Spleen (tissue), 11 donors: ENCODE measurements around the gene MZF1. TPM values are rescaled to one million over a fixed set of nuclear protein-coding genes. Genes with fewer than 3 reads are reported as not detected.
A peak's percentile ranks its signal among the peaks of the same experiment; 100 is the strongest.

Experiments
- DNase-seq: peaks from one replicate; pipeline ENCODE4 v3.0.0-alpha.2; 2020
- H3K27ac ChIP-seq, 8 donors: fragments of 200-600 bp; sonication (generic) in 7 of 8; 1 replicate in 4 of 8; 2 replicates in 4 of 8; pipeline versions ENCODE4 v1.5.0 to v1.8.0; 2016 to 2021; ENCODE audit warnings: inconsistent platforms in 4 of 8, mild to moderate bottlenecking in 4 of 8, moderate library complexity in 1 of 8
- H3K27me3 ChIP-seq, 7 donors: fragments of 200-600 bp; sonication (generic) in 6 of 7; replicated peaks in 1 of 7; 1 replicate in 4 of 7; 2 replicates in 3 of 7; pipeline versions ENCODE4 v1.5.0 to v1.8.0; 2016 to 2021; ENCODE audit warnings: inconsistent platforms in 3 of 7, mild to moderate bottlenecking in 1 of 7
- H3K36me3 ChIP-seq, 6 donors: fragments of 200-600 bp; sonication (generic) in 5 of 6; 1 replicate in 4 of 6; 2 replicates in 2 of 6; pipeline versions ENCODE4 v1.5.0 to v1.8.0; 2016 to 2021; ENCODE audit warnings: inconsistent platforms in 2 of 6
- H3K4me1 ChIP-seq, 6 donors: fragments of 200-600 bp; sonication (generic) in 5 of 6; 1 replicate in 3 of 6; 2 replicates in 3 of 6; pipeline versions ENCODE4 v1.5.0 to v1.8.0; 2016 to 2021; ENCODE audit warnings: inconsistent platforms in 3 of 6
- H3K4me3 ChIP-seq, 8 donors: fragments of 200-600 bp; sonication (generic) in 7 of 8; 1 replicate in 4 of 8; 2 replicates in 4 of 8; pipeline versions ENCODE4 v1.5.0 to v1.8.0; 2016 to 2021; ENCODE audit warnings: inconsistent platforms in 4 of 8, mild to moderate bottlenecking in 4 of 8, moderate library complexity in 2 of 8
- H3K9me3 ChIP-seq, 8 donors: fragments of 200-600 bp; sonication (generic) in 7 of 8; 1 replicate in 4 of 8; 2 replicates in 4 of 8; pipeline versions ENCODE4 v1.5.0 to v1.8.0; 2016 to 2021; ENCODE audit warnings: inconsistent platforms in 4 of 8
- POLR2A ChIP-seq, 3 donors: fragments of 450-650 bp; IDR thresholded peaks; one replicate each; pipeline ENCODE4 v1.5.1; 2017; ENCODE audit warnings: antibody characterized with exemption in 3 of 3, mild to moderate bottlenecking in 1 of 3
- POLR2AphosphoS5 ChIP-seq, 3 donors: sonication (generic); formaldehyde crosslinking; IDR thresholded peaks; one replicate each; pipeline ENCODE4 v1.5.1; 2017; ENCODE audit warnings: antibody characterized with exemption in 3 of 3
- WGBS, 5 donors: extraction: QIAGEN DNeasy Blood & Tissue Kit in 3 of 5; methylation state at CpG; one replicate each; pipeline versions ENCODE4 v1.1.5 to v1.1.7; 2013 to 2018; 5-methylcytosine and 5-hydroxymethylcytosine counted together
- intact Hi-C: fragments of 100-400 bp; cut with DNase I; formaldehyde crosslinking; loops from one replicate; pipeline ENCODE4 v1.15.0; 2023; ENCODE audit warnings: low total_unique reads
- polyA plus RNA-seq, 3 donors: library from polyadenylated mRNA; stranded (reverse); fragments of 200-250 nt; gene quantifications; one replicate each; pipeline ENCODE4 v1.2.1, GENCODE V29; 2013
- total RNA-seq, 7 donors: library from RNA; depleted of rRNA in 3 of 7; stranded (reverse); fragments of >200 nt in 3 of 7; fragmentation: NEBNext Ultra II Directional in 4 of 7; extraction: Animal tissue kit (Norgen Biotek cat#: 25700) in 4 of 7; gene quantifications; one replicate each; pipeline versions ENCODE4 v1.1.0 to v1.2.1, GENCODE V29; 2016 to 2021
- TF ChIP-seq, protein P1 (sequence below), 11 experiments: fragments of 200-600 bp in 7 of 11; fragments of 450-650 bp in 4 of 11; sonication (generic) in 4 of 11; IDR thresholded peaks in 8 of 11; conservative IDR thresholded peaks in 3 of 11; 1 replicate in 7 of 11; 2 replicates in 4 of 11; pipeline versions ENCODE4 v1.4.0 to v1.8.0; 2016 to 2021; ENCODE audit warnings: antibody characterized with exemption in 11 of 11, inconsistent platforms in 4 of 11, mild to moderate bottlenecking in 1 of 11
- donor health status: healthy with polysubstance abuse.
- donor health status: DM: no; HTN: no; CAD: no; lungs with moderate emphysema.
- donor health status: DM: no; HTN: no; CAD: no.
- donor health status: Bipolar disorder and iron deficiency.
- donor health status: healthy.
- donor health status: DM: no; HTN: no; CAD: no.
- donor health status: DM: yes; HTN: yes; CAD: no.

MZF1 gene
- total and polyA plus RNA-seq, 10 donors, result 13.2 to 41.6 (median 35.6) TPM

DNA sequence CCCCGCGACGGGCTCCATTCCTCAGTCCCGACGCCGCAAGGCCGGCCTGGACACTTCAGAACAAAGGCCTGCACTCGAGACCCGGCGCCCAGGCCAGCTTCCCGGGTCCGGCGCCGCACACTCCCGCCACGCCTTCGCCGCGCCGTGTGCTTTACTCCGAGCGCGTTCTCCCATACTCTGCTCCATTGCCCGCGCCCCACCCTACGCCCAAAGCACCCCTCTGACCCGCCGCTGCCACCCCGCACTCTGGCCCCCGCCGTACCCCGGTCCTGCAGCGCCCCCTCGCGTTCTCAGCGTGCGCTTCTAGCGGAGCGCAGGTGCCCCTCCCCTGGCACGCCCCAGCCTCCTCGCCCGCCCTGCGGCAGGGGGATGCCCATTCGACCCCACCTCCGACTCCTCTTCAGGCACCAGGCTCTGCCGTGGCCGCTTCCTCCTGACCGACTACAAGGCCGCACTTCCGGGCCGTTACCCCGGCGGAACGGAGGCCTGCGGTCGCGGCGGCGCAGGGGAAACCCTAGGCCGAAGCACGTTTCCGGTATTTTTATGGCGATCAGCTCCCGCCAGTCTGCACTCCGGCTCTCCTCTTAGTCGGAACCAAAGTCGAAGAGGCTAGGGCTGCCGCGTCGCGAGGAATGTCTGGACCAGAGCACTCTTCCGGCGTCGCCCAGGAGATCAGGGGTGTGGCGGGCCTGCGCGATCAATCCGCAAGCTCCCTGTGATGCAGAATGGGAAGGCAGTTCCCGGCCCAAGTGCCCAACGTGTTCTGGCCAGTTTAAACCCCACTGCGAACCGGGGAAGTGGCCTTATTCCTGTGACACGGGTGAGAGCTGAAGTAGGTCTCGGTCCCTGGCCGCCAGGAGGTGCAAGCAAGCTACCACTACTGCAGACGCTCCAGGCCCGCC lies 53.5 kb downstream of the MZF1 start, which contains the start of gene ZBTB45:
Gene ZBTB45 (minus strand): TSS at position 456 of the 902 bp plus-strand sequence. CDS start 2,137 bp downstream, outside the sequence.
- H3K36me3 ChIP-seq, result peaks cover 3 to 29% (median 17%) of the 10 kb centered on the region in 6 donors

DNA sequence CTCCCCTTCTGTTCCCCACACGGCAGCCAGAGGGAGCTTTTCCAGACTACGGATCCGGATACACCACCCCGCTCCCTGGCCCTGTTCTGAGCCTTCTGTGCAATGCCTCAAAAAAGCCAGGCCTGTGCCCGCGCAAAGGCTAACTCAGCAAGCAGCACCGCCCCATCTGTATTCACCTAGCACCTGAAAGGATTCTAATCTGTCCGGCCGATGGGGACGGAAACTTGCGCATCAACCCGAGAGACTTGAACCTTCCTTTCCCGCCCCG lies 54.1 kb downstream of the MZF1 start:
- TF ChIP-seq POLR2A (IDR thresholded peaks at IDR 0.05) (no peak), POLR2AphosphoS5 (IDR thresholded peaks at IDR 0.05) (peak in 1 of 3 donors; percentile 13)
- TF ChIP-seq, protein P1, sequence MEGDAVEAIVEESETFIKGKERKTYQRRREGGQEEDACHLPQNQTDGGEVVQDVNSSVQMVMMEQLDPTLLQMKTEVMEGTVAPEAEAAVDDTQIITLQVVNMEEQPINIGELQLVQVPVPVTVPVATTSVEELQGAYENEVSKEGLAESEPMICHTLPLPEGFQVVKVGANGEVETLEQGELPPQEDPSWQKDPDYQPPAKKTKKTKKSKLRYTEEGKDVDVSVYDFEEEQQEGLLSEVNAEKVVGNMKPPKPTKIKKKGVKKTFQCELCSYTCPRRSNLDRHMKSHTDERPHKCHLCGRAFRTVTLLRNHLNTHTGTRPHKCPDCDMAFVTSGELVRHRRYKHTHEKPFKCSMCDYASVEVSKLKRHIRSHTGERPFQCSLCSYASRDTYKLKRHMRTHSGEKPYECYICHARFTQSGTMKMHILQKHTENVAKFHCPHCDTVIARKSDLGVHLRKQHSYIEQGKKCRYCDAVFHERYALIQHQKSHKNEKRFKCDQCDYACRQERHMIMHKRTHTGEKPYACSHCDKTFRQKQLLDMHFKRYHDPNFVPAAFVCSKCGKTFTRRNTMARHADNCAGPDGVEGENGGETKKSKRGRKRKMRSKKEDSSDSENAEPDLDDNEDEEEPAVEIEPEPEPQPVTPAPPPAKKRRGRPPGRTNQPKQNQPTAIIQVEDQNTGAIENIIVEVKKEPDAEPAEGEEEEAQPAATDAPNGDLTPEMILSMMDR (IDR thresholded peaks at IDR 0.05 in 8 of 11, conservative IDR thresholded peaks at IDR 0.05 in 3 of 11), result peak in 4 of 11 experiments; percentile 47 to 68 (median 58)
- peak overlapping the region; percentile 81 to 98 (median 96) for H3K27ac ChIP-seq
- H3K36me3 ChIP-seq, result peaks cover 3 to 29% (median 17%) of the 10 kb centered on the region in 6 donors
- H3K4me3 ChIP-seq, result peak overlapping the region; percentile 71 to 88 (median 84)
- intact Hi-C loops, result no loop called here
- 0 to 2% (median 1%) methylated on average over 7 to 14 of the region's 14 CpGs for WGBS, 5 donors
- no peaks in the 10 kb centered on the region for H3K9me3 ChIP-seq
- no peaks in the 10 kb centered on the region for H3K27me3 ChIP-seq
- no peak for DNase-seq
- peaks cover 20 to 66% (median 52%) of the 10 kb centered on the region in 6 donors for H3K4me1 ChIP-seq

More for the DNA sequence above, 53.5 kb downstream of the MZF1 start, which contains the start of gene ZBTB45:
- H3K4me1 ChIP-seq, result peaks cover 17 to 60% (median 46%) of the 10 kb centered on the region in 6 donors
- no peaks in the 10 kb centered on the region for H3K9me3 ChIP-seq
- TF ChIP-seq POLR2A (IDR thresholded peaks at IDR 0.05) (peak in 1 of 3 donors; percentile 60), POLR2AphosphoS5 (IDR thresholded peaks at IDR 0.05) (peak; percentile 91 to 97 (median 92))
- TF ChIP-seq, protein P1 (IDR thresholded peaks at IDR 0.05 in 8 of 11, conservative IDR thresholded peaks at IDR 0.05 in 3 of 11), result peak; percentile 67 to 96 (median 76)
- no peaks in the 10 kb centered on the region for H3K27me3 ChIP-seq
- intact Hi-C loops, result no loop called here
- DNase-seq, result peak; percentile 97
- WGBS, 5 donors, result 0 to 1% (median 1%) methylated on average over 68 to 87 of the region's 87 CpGs
- peak within 1 kb of the TSS; percentile 71 to 88 (median 84) for H3K4me3 ChIP-seq
- peak within 1 kb of the TSS; percentile 81 to 98 (median 96) for H3K27ac ChIP-seq

- Histone ChIP-seq H3K27me3 (no peaks in the 10 kb centered on the region), H3K27ac (peak overlapping the region; percentile 81 to 98 (median 96)), H3K9me3 (no peaks in the 10 kb centered on the region), H3K4me1 (peaks cover 25 to 71% (median 58%) of the 10 kb centered on the region in 6 donors), H3K36me3 (peaks cover 3 to 29% (median 17%) of the 10 kb centered on the region in 6 donors), H3K4me3 (peak overlapping the region; percentile 71 to 88 (median 84))
- 8 to 12% (median 10%) methylated on average over 21 to 22 of the region's 22 CpGs for WGBS, 5 donors
- no peak for DNase-seq
- no peak for TF ChIP-seq POLR2AphosphoS5 (IDR thresholded peaks at IDR 0.05)
- TF ChIP-seq, protein P1 (IDR thresholded peaks at IDR 0.05 in 8 of 11, conservative IDR thresholded peaks at IDR 0.05 in 3 of 11), result peak in 6 of 11 experiments; percentile 39 to 66 (median 46)
- intact Hi-C loops, result no loop called here
Measured at GRCh38 chr19:58518256-58519086, 54.7 kb downstream of the MZF1 start.
